Fibroblast of lung (primary cell): ENCODE measurements around the gene ARAP2. TPM values are rescaled to one million over a fixed set of nuclear protein-coding genes. Genes with fewer than 3 reads are reported as not detected.

Experiments used
- DNase-seq, 2 donors: peaks; one replicate each; pipeline versions ENCODE4 v3.0.0 to v3.0.0-alpha.2; 2010; ENCODE audit warnings: low read depth in 2 of 2
- H2AFZ ChIP-seq: 2 replicates; pipeline ENCODE4 v1.5.1; 2012; ENCODE audit warnings: low read length, control low read depth, inconsistent platforms
- H3K27ac ChIP-seq: 2 replicates; pipeline ENCODE4 v1.5.1; 2011; ENCODE audit warnings: low read length, control low read depth; ENCODE audit not compliant: insufficient read depth
- H3K27me3 ChIP-seq: 2 replicates; pipeline ENCODE4 v1.5.1; 2011; ENCODE audit warnings: mild to moderate bottlenecking, low read length; ENCODE audit not compliant: control insufficient read depth, insufficient read depth
- H3K36me3 ChIP-seq: 2 replicates; pipeline ENCODE4 v1.5.1; 2011; ENCODE audit warnings: low read length; ENCODE audit not compliant: control insufficient read depth, insufficient read depth
- H3K4me1 ChIP-seq: 2 replicates; pipeline ENCODE4 v1.5.1; 2011; ENCODE audit warnings: low read length; ENCODE audit not compliant: control insufficient read depth, insufficient read depth; ENCODE audit errors: extremely low read depth
- H3K4me2 ChIP-seq: 2 replicates; pipeline ENCODE4 v1.5.1; 2011; ENCODE audit warnings: low read length, control low read depth; ENCODE audit not compliant: insufficient read depth; ENCODE audit errors: extremely low read depth
- H3K4me3 ChIP-seq, 4 experiments: fragments of 200-600 bp in 1 of 4; sonication (generic) in 1 of 4; replicated peaks in 1 of 4; 2 replicates each; pipeline ENCODE4 v1.5.1; 2011 to 2016; ENCODE audit warnings: low read length in 4 of 4, low read depth in 3 of 4, mild to moderate bottlenecking in 3 of 4, control low read depth in 2 of 4, inconsistent platforms in 1 of 4, mixed read lengths in 1 of 4; ENCODE audit not compliant: insufficient read depth in 1 of 4; ENCODE audit errors: control extremely low read depth in 1 of 4
- H3K79me2 ChIP-seq: 2 replicates; pipeline ENCODE4 v1.5.1; 2012; ENCODE audit warnings: mild to moderate bottlenecking, low read length, inconsistent platforms; ENCODE audit not compliant: control insufficient read depth, insufficient read depth
- H3K9ac ChIP-seq: 2 replicates; pipeline ENCODE4 v1.5.1; 2011; ENCODE audit warnings: mild to moderate bottlenecking, low read length, control low read depth; ENCODE audit not compliant: insufficient read depth
- H3K9me3 ChIP-seq: 2 replicates; pipeline ENCODE4 v1.5.1; 2012; ENCODE audit warnings: low read depth, low read length; ENCODE audit not compliant: control insufficient read depth, insufficient read depth
- H4K20me1 ChIP-seq: 2 replicates; pipeline ENCODE4 v1.5.1; 2011; ENCODE audit warnings: low read length; ENCODE audit not compliant: control insufficient read depth, insufficient read depth; ENCODE audit errors: extremely low read depth
- EZH2 ChIP-seq: IDR thresholded peaks from 2 replicates; pipeline ENCODE4 v1.5.1; 2012; ENCODE audit warnings: low read length, control low read depth, mild to moderate bottlenecking; ENCODE audit errors: missing control alignments
- polyA plus RNA-seq, 2 donors: library from polyadenylated mRNA; depleted of rRNA in 1 of 2; stranded (reverse) in 1 of 2; unstranded in 1 of 2; fragments of >200 nt; gene quantifications; 2 replicates each; pipeline ENCODE4 v1.2.1, GENCODE V29; 2011 to 2012; ENCODE audit warnings: missing spikeins in 1 of 2
- total RNA-seq: library from RNA; depleted of rRNA; stranded (reverse); fragments of >200 nt; gene quantifications from 2 replicates; pipeline ENCODE4 v1.2.1, GENCODE V29; 2014
- TF ChIP-seq, protein P1 (sequence below), 2 donors: IDR thresholded peaks in 1 of 2; conservative IDR thresholded peaks in 1 of 2; 1 replicate in 1 of 2; 2 replicates in 1 of 2; pipeline ENCODE4 v1.5.1; 2011 to 2012; ENCODE audit warnings: low read length in 2 of 2, control low read depth in 1 of 2, inconsistent platforms in 1 of 2, low read depth in 1 of 2, mild to moderate bottlenecking in 1 of 2

Gene ARAP2
- total and polyA plus RNA-seq, 2 donors (not counting 1 experiment from before 2014, with no cell fraction given), result 0.05 to 3.0 TPM

GRCh38 chr4:36235306-36235705, 9.0 kb downstream of the ARAP2 start:
- H3K27me3 ChIP-seq, result no peaks in the 10 kb centered on the region
- H3K4me2 ChIP-seq, result no peak overlapping the region
- peak in 1 of 2 donors; percentile 61 for DNase-seq
- H3K4me1 ChIP-seq, result no peaks in the 10 kb centered on the region
- H3K36me3 ChIP-seq, result no peaks in the 10 kb centered on the region
- no peaks in the 10 kb centered on the region for H4K20me1 ChIP-seq
- TF ChIP-seq EZH2, result no peak
- TF ChIP-seq, protein P1, sequence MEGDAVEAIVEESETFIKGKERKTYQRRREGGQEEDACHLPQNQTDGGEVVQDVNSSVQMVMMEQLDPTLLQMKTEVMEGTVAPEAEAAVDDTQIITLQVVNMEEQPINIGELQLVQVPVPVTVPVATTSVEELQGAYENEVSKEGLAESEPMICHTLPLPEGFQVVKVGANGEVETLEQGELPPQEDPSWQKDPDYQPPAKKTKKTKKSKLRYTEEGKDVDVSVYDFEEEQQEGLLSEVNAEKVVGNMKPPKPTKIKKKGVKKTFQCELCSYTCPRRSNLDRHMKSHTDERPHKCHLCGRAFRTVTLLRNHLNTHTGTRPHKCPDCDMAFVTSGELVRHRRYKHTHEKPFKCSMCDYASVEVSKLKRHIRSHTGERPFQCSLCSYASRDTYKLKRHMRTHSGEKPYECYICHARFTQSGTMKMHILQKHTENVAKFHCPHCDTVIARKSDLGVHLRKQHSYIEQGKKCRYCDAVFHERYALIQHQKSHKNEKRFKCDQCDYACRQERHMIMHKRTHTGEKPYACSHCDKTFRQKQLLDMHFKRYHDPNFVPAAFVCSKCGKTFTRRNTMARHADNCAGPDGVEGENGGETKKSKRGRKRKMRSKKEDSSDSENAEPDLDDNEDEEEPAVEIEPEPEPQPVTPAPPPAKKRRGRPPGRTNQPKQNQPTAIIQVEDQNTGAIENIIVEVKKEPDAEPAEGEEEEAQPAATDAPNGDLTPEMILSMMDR (conservative IDR thresholded peaks at IDR 0.05 in 1 of 2, IDR thresholded peaks at IDR 0.05 in 1 of 2; ENCODE audit: low read depth in 1 of 2, low read length in 2 of 2), result no peak
- H3K27ac ChIP-seq, result no peak overlapping the region
- no peak overlapping the region for H2AFZ ChIP-seq
- H3K9me3 ChIP-seq, result no peaks in the 10 kb centered on the region
- no peak overlapping the region for H3K4me3 ChIP-seq
- no peak overlapping the region for H3K9ac ChIP-seq
- H3K79me2 ChIP-seq, result no peaks in the 10 kb centered on the region

GRCh38 chr4:36233567-36234266, 10.6 kb downstream of the ARAP2 start:
- Histone ChIP-seq H2AFZ (no peak overlapping the region), H3K79me2 (no peaks in the 10 kb centered on the region), H3K9ac (no peak overlapping the region), H3K4me3 (no peak overlapping the region), H3K27ac (no peak overlapping the region), H4K20me1 (no peaks in the 10 kb centered on the region), H3K27me3 (no peaks in the 10 kb centered on the region), H3K9me3 (no peaks in the 10 kb centered on the region), H3K36me3 (no peaks in the 10 kb centered on the region), H3K4me1 (no peaks in the 10 kb centered on the region), H3K4me2 (no peak overlapping the region)
- no peak for TF ChIP-seq EZH2
- TF ChIP-seq, protein P1 (conservative IDR thresholded peaks at IDR 0.05 in 1 of 2, IDR thresholded peaks at IDR 0.05 in 1 of 2; ENCODE audit: low read depth in 1 of 2, low read length in 2 of 2), result no peak
- no peak for DNase-seq

GRCh38 chr4:36230534-36230933, 13.8 kb downstream of the ARAP2 start:
- Histone ChIP-seq H2AFZ (no peak overlapping the region), H3K9ac (no peak overlapping the region), H3K27ac (no peak overlapping the region), H3K4me1 (no peaks in the 10 kb centered on the region), H4K20me1 (no peaks in the 10 kb centered on the region), H3K79me2 (no peaks in the 10 kb centered on the region), H3K4me2 (no peak overlapping the region), H3K27me3 (no peaks in the 10 kb centered on the region), H3K4me3 (no peak overlapping the region), H3K36me3 (no peaks in the 10 kb centered on the region), H3K9me3 (no peaks in the 10 kb centered on the region)
- no peak for DNase-seq
- no peak for TF ChIP-seq EZH2
- TF ChIP-seq, protein P1 (conservative IDR thresholded peaks at IDR 0.05 in 1 of 2, IDR thresholded peaks at IDR 0.05 in 1 of 2; ENCODE audit: low read depth in 1 of 2, low read length in 2 of 2), result no peak
